Cardiac muscle cell (in vitro differentiated cells and primary cell): ENCODE measurements around the gene MYDGF. TPM values are rescaled to one million over a fixed set of nuclear protein-coding genes. Genes with fewer than 3 reads are reported as not detected.

Experiments used
- DNase-seq, 2 donors: peaks; one replicate each; pipeline versions ENCODE4 v3.0.0 to v3.0.0-alpha.2; 2010 to 2017; ENCODE audit warnings: low read depth in 1 of 2, low spot score in 1 of 2
- H3K27ac ChIP-seq: fragments of 200-600 bp; sonication (generic); 2 replicates; pipeline ENCODE4 v1.5.1; 2016
- H3K27me3 ChIP-seq: fragments of 200-600 bp; sonication (generic); 2 replicates; pipeline ENCODE4 v1.6.0; 2016; ENCODE audit warnings: control low read depth
- H3K36me3 ChIP-seq: fragments of 200-600 bp; sonication (generic); 2 replicates; pipeline ENCODE4 v1.5.1; 2016; ENCODE audit warnings: control low read depth
- H3K4me1 ChIP-seq: fragments of 200-600 bp; sonication (generic); 2 replicates; pipeline ENCODE4 v1.8.1; 2017; ENCODE audit warnings: low read depth, mild to moderate bottlenecking, mixed run types
- H3K4me3 ChIP-seq: fragments of 200-600 bp; sonication (generic); 2 replicates; pipeline ENCODE4 v1.5.1; 2016; ENCODE audit warnings: mild to moderate bottlenecking
- H3K9me3 ChIP-seq: fragments of 200-600 bp; sonication (generic); 2 replicates; pipeline ENCODE4 v1.5.1; 2017; ENCODE audit warnings: low read depth, mild to moderate bottlenecking, control low read depth
- CTCF ChIP-seq: IDR thresholded peaks from 2 replicates; pipeline ENCODE4 v1.5.1; 2012; ENCODE audit warnings: low read depth, mild to moderate bottlenecking, low read length
- polyA plus RNA-seq: library from polyadenylated mRNA; unstranded; fragments of >200 nt; fragmentation: Nextera tagmentation; extraction: Ambion mirVana; gene quantifications from 2 replicates; pipeline ENCODE4 v1.2.1, GENCODE V29; 2016
- total RNA-seq: library from RNA; depleted of rRNA; stranded (reverse); fragments of >200 nt; gene quantifications from 2 replicates; pipeline ENCODE4 v1.2.3, GENCODE V29; 2016

The MYDGF gene
- total RNA-seq (47.9 and 107 TPM in 2 replicates), polyA plus RNA-seq (122 and 206 TPM in 2 replicates)

GRCh38 chr19:4669723-4670480, at the start of gene MYDGF:
MYDGF (minus strand) TSS chr19:4670342; CDS start chr19:4670334, 8 bp downstream.
- no peak for TF ChIP-seq CTCF
- H3K36me3 ChIP-seq: peaks cover 7% of the 10 kb centered on the region
- no peaks in the 10 kb centered on the region for H3K9me3 ChIP-seq
- peak within 1 kb of the TSS; percentile 89 for H3K27ac ChIP-seq
- no peaks in the 10 kb centered on the region for H3K27me3 ChIP-seq
- H3K4me3 ChIP-seq: peak within 1 kb of the TSS; percentile 92
- peaks cover 4% of the 10 kb centered on the region for H3K4me1 ChIP-seq
- DNase-seq: peak; percentile 94 to 97

GRCh38 chr19:4719499-4719866, 49.3 kb upstream of the MYDGF start:
- no peak for DNase-seq
- H3K36me3 ChIP-seq: peaks cover 10% of the 10 kb centered on the region
- H3K27ac ChIP-seq: no peak overlapping the region
- H3K4me3 ChIP-seq: no peak overlapping the region
- no peaks in the 10 kb centered on the region for H3K27me3 ChIP-seq
- peaks cover 8% of the 10 kb centered on the region for H3K4me1 ChIP-seq
- no peak for TF ChIP-seq CTCF
- H3K9me3 ChIP-seq: no peaks in the 10 kb centered on the region

GRCh38 chr19:4717966-4718701, 48.0 kb upstream of the MYDGF start:
- H3K27me3 ChIP-seq: no peaks in the 10 kb centered on the region
- H3K4me1 ChIP-seq: peaks cover 8% of the 10 kb centered on the region
- no peak overlapping the region for H3K4me3 ChIP-seq
- no peak overlapping the region for H3K27ac ChIP-seq
- peaks cover 13% of the 10 kb centered on the region for H3K36me3 ChIP-seq
- no peak for DNase-seq
- no peak for TF ChIP-seq CTCF
- no peaks in the 10 kb centered on the region for H3K9me3 ChIP-seq

- peaks cover 19% of the 10 kb centered on the region for H3K36me3 ChIP-seq
- no peak overlapping the region for H3K4me3 ChIP-seq
- DNase-seq: peak in 1 of 2 donors; percentile 54
Measured at GRCh38 chr19:4717191-4717965, 47.2 kb upstream of the MYDGF start.

More at GRCh38 chr19:4717191-4717965, 47.2 kb upstream of the MYDGF start:
- Histone ChIP-seq H3K4me1 (peaks cover 5% of the 10 kb centered on the region), H3K27me3 (no peaks in the 10 kb centered on the region), H3K9me3 (no peaks in the 10 kb centered on the region), H3K27ac (no peak overlapping the region)
- no peak for TF ChIP-seq CTCF
